ENCODE data around the gene PCDHGB4.
"Not testable (repeated sequence)": the region's sequence is repeated elsewhere in the genome, so short reads cannot be mapped to it uniquely, and the experiment has no call there.

Gene PCDHGB4

DNA sequence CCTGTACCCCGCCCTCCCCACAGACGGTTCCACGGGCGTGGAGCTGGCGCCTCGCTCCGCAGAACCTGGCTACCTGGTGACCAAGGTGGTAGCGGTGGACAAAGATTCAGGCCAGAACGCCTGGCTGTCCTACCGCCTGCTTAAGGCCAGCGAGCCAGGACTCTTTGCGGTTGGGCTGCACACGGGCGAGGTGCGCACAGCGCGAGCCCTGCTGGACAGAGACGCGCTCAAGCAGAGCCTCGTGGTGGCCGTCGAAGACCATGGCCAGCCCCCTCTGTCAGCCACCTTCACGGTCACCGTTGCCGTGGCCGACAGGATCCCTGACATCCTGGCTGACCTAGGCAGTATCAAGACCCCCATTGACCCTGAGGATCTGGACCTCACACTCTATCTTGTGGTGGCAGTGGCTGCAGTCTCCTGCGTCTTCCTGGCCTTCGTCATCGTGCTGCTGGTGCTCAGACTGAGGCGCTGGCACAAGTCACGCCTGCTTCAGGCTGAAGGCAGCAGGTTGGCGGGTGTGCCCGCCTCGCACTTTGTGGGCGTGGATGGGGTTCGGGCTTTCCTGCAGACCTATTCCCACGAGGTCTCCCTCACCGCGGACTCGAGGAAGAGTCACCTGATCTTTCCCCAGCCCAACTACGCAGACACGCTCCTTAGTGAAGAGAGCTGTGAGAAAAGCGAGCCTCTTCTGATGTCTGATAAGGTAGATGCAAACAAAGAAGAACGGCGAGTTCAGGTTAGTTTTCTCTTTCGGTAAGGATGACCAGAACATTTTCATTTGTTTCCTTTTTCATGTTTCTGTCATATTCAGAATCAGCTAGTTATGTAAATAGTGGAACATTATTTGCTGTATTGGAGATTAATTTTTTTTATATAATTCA, 21.2 kb upstream of the PCDHGB4 start:
- no peak for DNase-seq (ENCODE audit: low read depth, low spot score)

DNA sequence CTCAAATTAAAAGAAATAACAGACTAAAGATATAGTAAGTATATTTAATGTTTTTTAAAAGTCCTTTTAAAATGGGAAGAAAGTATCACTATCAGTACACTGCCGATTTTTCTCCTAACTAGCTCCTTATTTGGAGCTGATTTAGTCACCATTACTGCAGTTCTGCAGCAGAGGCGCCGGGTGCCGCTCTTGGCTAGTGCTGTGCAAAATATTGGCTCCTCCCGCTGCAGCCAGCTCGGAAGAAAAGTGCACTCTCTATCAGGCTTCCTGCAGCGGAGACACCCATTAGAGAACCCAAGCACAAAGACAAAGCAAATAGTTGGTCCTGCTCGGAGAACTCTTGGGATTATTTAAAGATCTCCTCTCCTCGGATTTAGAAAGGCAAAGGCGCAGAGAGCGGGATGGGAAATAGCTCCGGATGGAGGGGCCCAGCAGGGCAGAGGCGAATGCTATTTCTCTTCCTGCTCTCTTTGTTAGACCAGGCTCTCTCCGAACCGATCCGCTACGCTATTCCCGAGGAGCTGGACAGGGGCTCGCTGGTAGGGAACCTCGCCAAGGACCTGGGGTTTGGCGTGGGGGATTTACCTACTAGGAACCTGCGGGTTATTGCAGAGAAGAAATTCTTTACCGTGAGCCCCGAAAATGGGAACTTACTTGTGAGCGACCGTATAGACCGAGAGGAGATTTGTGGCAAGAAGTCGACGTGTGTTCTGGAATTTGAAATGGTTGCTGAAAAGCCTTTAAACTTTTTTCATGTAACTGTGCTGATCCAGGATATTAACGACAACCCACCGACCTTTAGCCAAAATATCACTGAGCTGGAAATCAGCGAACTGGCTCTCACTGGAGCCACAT, 17.3 kb upstream of the PCDHGB4 start, which contains the start of gene PCDHGB3:
PCDHGB3 (plus strand) TSS at position 249 of the 855 bp plus-strand sequence; CDS start at position 402, 153 bp downstream.
- DNase-seq (ENCODE audit: low read depth, low spot score) = no peak

DNA sequence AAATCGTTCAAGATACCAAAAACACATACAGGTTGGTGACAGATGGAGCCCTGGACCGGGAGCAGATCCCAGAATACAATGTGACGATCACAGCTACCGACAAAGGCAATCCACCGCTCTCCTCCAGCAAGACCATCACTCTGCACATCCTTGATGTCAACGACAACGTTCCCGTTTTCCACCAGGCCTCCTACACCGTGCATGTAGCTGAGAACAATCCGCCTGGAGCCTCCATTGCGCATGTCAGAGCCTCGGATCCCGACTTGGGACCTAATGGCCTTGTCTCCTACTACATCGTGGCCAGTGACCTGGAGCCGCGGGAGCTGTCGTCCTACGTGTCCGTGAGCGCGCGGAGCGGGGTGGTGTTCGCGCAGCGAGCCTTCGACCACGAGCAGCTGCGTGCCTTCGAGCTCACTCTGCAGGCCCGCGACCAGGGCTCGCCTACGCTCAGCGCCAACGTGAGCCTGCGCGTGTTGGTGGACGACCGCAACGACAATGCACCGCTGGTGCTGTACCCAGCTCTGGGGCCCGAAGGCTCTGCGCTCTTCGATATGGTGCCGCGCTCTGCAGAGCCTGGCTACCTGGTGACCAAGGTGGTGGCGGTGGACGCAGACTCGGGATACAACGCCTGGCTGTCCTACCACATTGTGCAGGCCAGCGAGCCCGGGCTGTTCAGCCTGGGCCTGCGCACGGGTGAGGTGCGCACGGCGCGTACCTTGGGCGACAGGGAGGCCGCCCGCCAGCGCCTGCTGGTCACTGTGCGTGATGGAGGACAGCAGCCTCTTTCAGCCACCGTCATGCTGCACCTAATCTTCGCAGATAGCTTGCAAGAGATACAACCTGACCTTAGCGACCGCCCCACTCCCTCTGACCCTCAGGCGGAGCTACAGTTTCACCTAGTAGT, 15.7 kb upstream of the PCDHGB4 start:
- DNase-seq (ENCODE audit: low read depth, low spot score) = no peak

DNA sequence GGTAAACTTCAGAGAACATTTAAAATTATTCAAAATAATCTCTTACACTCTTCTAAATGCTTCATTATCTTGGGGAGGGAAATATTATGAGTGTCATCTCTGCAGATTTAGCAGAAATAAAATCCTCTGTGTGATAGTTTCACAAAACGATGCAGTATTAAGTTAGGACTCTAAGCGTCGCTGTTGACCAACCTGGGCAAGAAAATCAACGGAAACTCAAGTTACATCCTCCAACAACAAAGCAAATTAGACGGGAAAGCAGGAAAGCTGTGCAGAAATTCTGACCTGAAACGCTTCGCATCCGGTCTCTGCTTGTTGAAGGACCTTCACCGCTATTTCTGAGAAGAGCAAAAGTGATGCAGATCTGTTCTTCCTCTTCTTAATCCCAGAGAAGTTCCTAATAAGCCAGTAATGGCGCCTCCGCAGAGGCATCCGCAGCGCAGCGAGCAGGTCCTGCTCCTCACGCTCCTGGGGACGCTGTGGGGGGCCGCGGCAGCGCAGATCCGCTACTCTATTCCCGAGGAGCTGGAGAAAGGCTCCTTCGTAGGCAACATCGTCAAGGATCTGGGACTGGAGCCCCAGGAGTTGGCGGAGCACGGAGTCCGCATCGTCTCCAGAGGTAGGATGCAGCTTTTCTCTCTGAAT, 13.7 kb upstream of the PCDHGB4 start, which contains the start of gene PCDHGA6:
PCDHGA6 (plus strand) TSS at position 219 of the 645 bp plus-strand sequence; CDS start at position 412, 193 bp downstream.
- no peak for DNase-seq (ENCODE audit: low read depth, low spot score)

DNA sequence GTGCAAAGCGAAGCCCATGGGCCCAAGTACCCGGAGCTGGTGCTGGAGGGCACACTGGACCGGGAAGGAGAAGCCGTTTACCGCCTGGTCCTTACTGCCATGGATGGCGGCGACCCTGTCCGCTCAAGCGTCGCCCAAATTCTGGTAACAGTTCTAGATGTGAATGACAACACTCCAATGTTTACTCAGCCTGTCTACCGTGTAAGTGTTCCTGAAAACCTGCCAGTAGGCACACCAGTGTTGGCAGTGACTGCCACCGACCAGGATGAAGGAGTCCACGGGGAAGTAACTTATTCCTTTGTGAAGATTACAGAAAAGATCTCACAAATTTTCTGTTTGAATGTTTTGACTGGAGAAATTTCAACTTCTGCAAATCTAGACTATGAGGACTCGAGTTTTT, 12.9 kb upstream of the PCDHGB4 start:
- no peak for DNase-seq (ENCODE audit: low read depth, low spot score)

DNA sequence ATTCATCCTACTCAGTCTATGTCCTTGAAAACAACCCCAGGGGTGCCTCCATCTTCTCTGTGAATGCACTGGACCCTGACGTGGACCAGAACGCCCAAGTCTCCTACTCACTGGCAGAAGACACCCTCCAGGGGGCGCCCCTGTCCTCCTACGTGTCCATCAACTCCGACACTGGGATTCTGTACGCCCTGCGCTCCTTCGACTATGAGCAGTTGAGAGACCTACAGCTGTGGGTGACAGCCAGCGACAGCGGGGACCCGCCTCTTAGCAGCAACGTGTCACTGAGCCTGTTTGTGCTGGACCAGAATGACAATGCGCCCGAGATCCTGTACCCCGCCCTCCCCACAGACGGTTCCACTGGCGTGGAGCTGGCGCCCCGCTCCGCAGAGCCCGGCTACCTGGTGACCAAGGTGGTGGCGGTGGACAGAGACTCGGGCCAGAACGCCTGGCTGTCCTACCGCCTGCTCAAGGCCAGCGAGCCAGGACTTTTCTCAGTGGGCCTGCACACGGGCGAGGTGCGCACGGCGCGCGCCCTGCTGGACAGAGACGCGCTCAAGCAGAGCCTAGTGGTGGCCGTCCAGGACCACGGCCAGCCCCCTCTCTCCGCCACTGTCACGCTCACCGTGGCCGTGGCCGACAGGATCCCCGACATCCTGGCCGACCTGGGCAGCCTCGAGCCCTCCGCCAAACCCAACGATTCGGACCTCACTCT, 11.9 kb upstream of the PCDHGB4 start:
- DNase-seq (ENCODE audit: low read depth, low spot score) = not testable (repeated sequence)

DNA sequence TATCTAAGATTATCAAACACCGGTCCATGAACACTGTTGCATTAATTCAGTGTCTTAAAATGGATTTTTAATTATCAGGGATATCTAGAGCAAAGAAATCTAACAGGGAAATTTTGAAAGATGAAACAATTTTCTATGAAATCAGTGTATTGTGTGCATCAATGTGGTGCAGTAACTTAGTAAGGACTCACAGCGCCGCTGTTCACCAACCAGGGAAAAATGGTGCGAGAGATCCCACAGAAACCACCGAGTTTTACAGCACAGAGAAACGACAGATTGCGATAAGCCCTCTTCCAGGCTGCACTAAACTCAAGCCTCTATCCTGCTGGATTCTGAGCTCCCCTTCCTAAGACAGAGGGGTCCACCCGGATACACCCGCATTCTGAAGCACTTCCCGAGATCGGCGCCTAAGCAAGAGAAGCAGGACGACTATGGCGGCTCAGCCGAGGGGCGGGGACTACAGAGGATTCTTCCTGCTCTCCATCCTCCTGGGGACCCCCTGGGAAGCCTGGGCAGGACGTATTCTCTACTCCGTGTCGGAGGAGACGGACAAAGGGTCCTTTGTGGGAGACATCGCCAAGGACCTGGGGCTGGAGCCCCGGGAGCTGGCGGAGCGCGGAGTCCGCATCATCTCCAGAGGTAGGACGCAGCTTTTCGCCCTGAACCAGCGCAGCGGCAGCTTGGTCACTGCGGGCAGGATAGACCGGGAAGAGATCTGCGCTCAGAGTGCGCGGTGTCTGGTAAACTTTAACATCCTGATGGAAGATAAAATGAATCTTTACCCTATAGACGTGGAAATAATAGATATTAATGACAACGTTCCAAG, 4.8 kb upstream of the PCDHGB4 start, which contains the start of gene PCDHGA7:
PCDHGA7 (plus strand) TSS at position 274 of the 826 bp plus-strand sequence; CDS start at position 432, 158 bp downstream.
- DNase-seq (ENCODE audit: low read depth, low spot score) = no peak

DNA sequence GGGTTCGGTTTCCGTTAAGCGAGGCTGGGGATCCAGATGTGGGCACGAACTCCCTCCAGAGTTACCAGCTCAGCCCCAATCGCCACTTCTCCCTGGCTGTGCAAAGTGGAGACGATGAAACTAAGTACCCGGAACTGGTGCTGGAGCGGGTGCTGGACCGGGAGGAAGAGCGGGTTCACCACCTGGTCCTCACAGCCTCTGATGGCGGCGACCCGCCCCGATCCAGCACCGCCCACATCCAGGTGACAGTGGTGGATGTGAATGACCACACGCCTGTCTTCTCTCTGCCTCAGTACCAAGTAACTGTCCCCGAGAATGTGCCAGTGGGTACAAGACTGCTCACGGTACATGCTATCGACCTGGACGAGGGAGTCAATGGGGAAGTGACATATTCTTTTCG, 4.2 kb upstream of the PCDHGB4 start:
- DNase-seq (ENCODE audit: low read depth, low spot score) = no peak

DNA sequence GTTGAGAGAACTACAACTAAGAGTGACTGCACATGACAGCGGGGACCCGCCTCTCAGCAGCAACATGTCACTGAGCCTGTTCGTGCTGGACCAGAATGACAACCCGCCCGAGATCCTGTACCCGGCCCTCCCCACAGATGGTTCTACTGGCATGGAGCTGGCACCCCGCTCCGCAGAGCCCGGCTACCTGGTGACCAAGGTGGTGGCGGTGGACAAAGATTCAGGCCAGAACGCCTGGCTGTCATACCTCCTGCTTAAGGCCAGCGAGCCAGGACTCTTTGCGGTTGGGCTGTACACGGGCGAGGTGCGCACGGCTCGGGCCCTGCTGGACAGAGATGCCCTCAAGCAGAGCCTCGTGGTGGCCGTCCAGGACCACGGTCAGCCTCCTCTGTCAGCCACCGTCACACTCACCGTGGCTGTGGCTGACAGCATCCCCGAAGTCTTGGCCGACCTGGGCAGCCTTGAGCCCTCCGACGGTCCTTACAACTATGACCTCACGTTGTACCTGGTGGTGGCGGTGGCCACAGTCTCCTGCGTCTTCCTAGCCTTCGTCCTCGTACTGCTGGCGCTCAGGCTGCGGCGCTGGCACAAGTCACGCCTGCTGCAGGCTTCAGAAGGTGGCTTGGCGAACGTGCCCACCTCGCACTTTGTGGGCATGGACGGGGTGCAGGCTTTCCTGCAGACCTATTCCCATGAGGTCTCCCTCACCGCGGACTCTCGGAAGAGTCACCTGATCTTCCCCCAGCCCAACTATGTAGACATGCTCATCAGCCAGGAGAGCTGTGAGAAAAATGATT, 2.8 kb upstream of the PCDHGB4 start:
- no peak for DNase-seq (ENCODE audit: low read depth, low spot score)

DNA sequence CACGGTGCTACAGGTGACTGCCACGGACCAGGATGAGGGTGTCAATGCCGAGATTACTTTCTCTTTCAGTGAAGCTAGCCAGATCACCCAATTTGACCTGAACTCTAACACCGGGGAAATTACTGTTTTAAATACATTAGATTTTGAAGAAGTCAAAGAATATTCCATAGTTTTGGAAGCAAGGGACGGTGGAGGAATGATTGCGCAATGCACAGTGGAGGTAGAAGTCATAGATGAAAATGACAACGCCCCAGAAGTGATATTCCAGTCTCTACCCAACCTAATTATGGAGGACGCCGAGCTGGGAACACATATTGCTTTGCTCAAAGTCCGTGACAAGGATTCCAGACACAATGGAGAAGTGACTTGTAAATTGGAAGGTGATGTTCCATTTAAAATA, 1.2 kb downstream of the PCDHGB4 start:
- no peak for DNase-seq (ENCODE audit: low read depth, low spot score)

DNA sequence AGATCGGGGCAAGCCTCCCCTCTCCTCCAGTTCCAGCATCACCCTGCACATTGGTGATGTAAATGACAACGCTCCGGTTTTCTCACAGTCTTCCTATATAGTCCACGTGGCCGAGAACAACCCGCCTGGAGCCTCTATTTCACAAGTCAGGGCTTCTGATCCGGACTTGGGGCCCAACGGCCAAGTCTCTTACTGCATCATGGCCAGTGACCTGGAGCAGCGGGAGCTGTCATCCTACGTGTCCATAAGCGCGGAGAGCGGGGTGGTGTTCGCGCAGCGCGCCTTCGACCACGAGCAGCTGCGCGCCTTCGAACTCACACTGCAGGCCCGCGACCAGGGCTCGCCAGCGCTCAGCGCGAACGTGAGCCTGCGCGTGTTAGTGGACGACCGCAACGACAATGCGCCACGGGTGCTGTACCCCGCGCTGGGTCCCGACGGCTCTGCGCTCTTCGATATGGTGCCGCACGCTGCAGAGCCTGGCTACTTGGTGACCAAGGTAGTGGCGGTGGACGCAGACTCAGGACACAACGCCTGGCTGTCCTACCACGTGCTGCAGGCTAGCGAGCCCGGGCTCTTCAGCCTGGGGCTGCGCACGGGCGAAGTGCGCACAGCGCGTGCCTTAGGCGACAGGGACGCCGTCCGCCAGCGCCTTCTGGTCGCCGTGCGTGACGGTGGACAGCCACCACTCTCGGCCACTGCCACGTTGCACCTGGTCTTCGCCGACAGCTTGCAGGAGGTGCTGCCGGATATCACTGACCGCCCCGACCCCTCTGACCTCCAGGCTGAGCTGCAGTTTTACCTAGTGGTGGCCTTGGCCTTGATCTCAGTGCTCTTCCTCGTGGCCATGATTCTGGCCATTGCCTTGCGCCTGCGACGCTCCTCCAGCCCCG, 1.9 kb downstream of the PCDHGB4 start:
- DNase-seq (ENCODE audit: low read depth, low spot score) = no peak

DNA sequence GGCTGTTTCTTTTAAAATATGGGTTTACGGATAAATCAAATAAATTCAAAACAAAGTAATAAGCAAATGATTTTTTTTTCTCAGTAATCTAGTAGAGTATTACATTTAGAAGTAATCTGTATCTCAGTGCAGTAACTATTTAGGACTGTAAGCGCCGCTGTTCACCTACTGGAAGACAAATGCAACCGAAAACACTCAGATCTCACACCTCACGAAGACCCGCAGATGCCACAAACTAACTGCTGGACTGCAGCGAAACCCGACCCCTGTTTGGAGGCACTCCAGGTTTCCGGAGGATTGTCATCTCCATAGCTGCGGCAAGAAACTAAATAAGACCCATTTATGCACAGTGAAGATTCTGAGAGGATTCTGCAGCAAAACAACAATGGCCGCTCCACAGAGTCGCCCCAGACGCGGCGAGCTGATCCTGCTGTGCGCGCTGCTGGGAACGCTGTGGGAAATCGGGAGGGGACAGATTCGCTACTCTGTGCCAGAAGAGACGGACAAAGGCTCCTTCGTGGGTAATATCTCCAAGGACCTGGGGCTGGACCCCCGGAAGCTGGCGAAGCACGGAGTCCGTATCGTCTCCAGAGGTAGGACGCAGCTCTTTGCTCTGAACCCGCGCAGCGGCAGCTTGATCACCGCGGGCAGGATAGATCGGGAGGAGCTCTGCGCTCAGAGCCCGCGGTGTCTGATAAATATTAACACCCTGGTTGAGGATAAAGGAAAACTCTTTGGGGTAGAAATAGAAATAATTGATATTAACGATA, 5.1 kb downstream of the PCDHGB4 start, which contains the start of gene PCDHGA8:
PCDHGA8 (plus strand) TSS at position 205 of the 770 bp plus-strand sequence; CDS start at position 386, 181 bp downstream.
- DNase-seq (ENCODE audit: low read depth, low spot score) = no peak

DNA sequence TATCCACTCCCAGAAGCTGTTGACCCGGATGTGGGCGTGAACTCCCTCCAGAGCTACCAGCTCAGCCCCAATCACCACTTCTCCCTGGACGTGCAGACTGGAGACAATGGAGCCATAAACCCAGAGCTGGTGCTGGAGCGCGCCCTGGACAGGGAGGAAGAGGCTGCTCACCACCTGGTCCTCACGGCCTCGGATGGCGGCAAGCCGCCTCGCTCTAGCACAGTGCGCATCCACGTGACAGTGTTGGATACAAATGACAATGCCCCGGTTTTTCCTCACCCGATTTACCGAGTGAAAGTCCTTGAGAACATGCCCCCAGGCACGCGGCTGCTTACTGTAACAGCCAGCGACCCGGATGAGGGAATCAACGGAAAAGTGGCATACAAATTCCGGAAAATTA, 5.8 kb downstream of the PCDHGB4 start:
- no peak for DNase-seq (ENCODE audit: low read depth, low spot score)

DNA sequence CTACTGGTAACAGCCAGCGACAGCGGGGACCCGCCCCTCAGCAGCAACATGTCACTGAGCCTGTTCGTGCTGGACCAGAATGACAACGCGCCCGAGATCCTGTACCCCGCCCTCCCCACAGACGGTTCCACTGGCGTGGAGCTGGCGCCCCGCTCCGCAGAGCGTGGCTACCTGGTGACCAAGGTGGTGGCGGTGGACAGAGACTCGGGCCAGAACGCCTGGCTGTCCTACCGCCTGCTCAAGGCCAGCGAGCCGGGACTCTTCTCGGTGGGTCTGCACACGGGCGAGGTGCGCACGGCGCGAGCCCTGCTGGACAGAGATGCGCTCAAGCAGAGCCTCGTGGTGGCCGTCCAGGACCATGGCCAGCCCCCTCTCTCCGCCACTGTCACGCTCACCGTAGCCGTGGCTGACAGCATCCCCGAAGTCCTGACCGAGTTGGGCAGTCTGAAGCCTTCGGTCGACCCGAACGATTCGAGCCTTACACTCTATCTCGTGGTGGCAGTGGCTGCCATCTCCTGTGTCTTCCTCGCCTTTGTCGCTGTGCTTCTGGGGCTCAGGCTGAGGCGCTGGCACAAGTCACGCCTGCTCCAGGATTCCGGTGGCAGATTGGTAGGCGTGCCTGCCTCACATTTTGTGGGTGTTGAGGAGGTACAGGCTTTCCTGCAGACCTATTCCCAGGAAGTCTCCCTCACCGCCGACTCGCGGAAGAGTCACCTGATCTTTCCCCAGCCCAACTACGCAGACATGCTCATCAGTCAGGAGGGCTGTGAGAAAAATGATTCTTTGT, 7.1 kb downstream of the PCDHGB4 start:
- DNase-seq (ENCODE audit: low read depth, low spot score) = not testable (repeated sequence)

DNA sequence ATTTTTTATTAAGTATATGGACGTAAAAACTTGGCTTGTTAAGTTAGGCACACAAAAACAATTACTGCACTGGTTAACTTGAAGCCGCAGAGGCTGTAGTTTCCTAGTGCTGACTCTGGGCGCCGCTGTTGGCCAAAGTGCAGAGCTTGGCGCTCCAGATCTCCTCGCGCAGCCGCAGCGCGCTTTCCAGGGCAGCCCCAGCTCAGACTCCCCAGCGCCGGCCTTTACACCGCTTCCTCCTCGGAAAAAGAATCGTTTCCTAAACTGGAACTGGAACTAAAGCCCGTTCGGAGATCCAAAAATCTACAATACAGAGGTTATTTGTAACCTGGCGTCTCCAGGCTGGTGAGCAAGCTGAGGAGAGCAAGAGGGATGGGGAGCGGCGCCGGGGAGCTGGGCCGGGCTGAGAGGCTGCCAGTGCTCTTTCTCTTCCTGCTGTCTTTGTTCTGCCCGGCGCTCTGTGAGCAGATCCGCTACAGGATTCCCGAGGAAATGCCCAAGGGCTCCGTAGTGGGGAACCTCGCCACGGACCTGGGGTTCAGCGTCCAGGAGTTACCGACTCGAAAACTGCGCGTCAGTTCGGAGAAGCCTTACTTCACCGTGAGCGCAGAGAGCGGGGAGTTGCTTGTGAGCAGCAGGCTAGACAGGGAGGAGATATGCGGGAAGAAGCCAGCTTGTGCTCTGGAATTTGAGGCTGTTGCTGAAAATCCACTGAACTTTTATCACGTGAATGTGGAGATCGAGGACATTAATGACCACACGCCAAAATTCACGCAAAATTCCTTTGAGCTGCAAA, 10.5 kb downstream of the PCDHGB4 start, which contains the start of gene PCDHGB5:
PCDHGB5 (plus strand) TSS at position 192 of the 796 bp plus-strand sequence; CDS start at position 373, 181 bp downstream.
- not testable (repeated sequence) for DNase-seq (ENCODE audit: low read depth, low spot score)

Measured in iPS DF 19.7 (cell line).